Esophagus muscularis mucosa (tissue), 3 donors: ENCODE data around the gene VAV1.
A peak's percentile ranks its signal among the peaks of the same experiment; 100 is the strongest.

Source experiments
- CTCF ChIP-seq, 3 experiments: fragments of 200-600 bp in 2 of 3; fragments of 450-650 bp in 1 of 3; sonication (generic) in 2 of 3; IDR thresholded peaks; one replicate each; pipeline ENCODE4 v1.5.1; 2017 to 2019; ENCODE audit warnings: antibody characterized with exemption in 3 of 3, mild to moderate bottlenecking in 2 of 3, moderate library complexity in 1 of 3
- POLR2A ChIP-seq: fragments of 450-650 bp; IDR thresholded peaks from one replicate; pipeline ENCODE4 v1.6.1; 2017; ENCODE audit warnings: antibody characterized with exemption, moderate library complexity, mild to moderate bottlenecking, low read depth
- POLR2AphosphoS5 ChIP-seq, 2 donors: sonication (generic); formaldehyde crosslinking; IDR thresholded peaks; one replicate each; pipeline ENCODE4 v1.6.1; 2017; ENCODE audit warnings: antibody characterized with exemption in 2 of 2

- TF ChIP-seq POLR2A: peak; percentile 85
- no peak for TF ChIP-seq CTCF (IDR thresholded peaks at IDR 0.05)
- peak; percentile 42 to 86 for TF ChIP-seq POLR2AphosphoS5 (IDR thresholded peaks at IDR 0.05)
Observed at GRCh38 chr19:6739390-6739882, 33.1 kb upstream of the VAV1 start, which contains the start of gene TRIP10.
